Fibroblast of pulmonary artery (primary cell): Measurements from ENCODE around the gene ADAMTS2.

Experiments used
- DNase-seq: peaks from one replicate; pipeline ENCODE4 v3.0.0-alpha.2; 2010; ENCODE audit warnings: low read depth
- H3K4me3 ChIP-seq: replicated peaks from 2 replicates; pipeline ENCODE4 v1.5.1; 2011; ENCODE audit warnings: low read depth, mild to moderate bottlenecking, control low read depth, low read length, moderate library complexity
- TF ChIP-seq, protein P1 (sequence below): IDR thresholded peaks from 2 replicates; pipeline ENCODE4 v1.5.1; 2011; ENCODE audit warnings: mild to moderate bottlenecking, control low read depth, low read length, inconsistent platforms; ENCODE audit errors: missing control alignments

Gene ADAMTS2

DNA sequence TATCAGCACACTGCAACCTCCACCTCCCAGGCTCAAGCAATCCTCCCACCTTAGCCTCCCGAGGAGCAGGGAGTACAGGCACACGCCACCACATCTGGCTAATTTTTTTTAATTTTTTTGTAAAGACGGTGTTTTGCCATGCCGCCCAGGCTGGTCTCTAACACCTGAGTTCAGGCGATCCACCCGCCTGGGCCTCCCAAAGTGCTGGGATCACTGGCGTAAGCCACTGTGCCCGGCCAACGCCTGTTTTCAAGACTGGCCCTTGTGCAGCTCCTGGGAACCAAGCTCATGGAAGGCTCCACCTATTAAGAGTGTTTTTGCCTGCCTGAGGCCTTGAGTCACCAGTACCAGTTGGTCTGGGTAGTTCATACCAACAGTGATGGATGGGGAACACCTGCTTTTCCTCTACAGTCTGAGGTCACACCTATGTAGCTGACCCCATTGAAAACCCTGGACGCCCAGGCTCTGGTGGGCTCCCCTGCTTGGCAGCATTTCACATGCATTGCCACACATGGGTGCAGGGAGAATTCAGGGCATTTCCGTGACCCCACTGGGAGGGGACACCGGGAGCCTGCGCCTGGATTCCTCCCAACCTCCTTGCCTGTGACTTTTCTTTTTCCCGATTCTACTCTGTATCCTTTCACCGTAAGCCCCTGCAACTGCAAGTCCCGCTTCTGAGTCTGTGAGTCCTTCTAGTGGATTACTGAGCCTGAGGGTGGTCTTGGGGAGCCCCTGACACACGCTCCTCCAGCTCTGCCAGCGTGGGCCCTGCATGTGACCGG is 221.6 kb downstream of the ADAMTS2 start:
- no peak overlapping the region for H3K4me3 ChIP-seq
- TF ChIP-seq, protein P1, sequence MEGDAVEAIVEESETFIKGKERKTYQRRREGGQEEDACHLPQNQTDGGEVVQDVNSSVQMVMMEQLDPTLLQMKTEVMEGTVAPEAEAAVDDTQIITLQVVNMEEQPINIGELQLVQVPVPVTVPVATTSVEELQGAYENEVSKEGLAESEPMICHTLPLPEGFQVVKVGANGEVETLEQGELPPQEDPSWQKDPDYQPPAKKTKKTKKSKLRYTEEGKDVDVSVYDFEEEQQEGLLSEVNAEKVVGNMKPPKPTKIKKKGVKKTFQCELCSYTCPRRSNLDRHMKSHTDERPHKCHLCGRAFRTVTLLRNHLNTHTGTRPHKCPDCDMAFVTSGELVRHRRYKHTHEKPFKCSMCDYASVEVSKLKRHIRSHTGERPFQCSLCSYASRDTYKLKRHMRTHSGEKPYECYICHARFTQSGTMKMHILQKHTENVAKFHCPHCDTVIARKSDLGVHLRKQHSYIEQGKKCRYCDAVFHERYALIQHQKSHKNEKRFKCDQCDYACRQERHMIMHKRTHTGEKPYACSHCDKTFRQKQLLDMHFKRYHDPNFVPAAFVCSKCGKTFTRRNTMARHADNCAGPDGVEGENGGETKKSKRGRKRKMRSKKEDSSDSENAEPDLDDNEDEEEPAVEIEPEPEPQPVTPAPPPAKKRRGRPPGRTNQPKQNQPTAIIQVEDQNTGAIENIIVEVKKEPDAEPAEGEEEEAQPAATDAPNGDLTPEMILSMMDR: no peak
- DNase-seq: no peak

DNA sequence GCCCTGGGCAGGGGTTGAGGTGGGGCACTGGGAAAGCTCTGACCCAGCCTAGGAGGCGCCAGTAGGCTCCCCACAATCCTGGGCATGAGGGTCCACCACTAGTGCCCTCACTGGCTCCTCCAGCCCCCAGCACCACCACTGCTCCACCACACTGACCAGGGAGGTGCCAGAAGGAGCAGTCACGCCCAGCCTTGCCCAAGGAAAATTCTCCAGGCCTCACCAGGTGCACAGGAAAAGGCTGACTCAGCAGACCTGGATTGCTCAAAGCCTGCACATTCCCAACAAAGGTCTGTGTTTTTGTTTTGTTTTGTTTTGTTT is 222.2 kb downstream of the ADAMTS2 start:
- DNase-seq: no peak
- TF ChIP-seq, protein P1: no peak
- H3K4me3 ChIP-seq: no peak overlapping the region

DNA sequence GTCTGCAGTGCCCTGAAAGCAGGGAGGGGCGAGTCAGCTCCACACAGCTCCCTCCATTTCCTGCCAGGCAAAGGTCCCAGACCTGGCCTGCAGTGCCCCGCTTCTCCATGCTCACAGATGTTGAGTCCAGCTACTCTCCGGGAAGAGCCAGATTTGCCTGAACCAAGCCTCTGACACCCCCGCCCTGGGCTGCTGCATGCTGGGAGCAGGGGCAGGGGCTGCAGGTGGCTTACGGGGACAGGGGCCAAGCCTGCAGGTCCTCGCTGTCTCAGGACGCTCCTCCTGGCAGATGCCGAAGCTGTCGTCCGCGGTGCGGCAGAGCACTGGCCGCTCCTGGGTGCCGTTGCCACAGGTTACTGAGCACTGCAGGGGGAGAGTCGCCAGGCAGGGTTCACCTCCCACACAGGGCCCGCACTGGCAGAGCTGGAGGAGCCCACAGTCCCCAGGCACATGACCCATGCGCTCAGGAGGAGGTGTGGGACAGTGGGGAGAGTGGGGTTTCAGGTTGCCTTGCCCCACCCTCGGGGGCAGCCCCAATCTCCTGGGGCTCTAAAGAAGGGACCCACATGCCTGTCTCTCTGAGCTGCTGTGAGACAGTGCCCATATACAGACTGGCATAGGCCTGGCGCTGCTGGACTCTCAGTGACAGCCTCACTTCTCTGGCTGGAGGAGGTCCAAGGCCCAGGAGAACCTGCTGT is 222.7 kb downstream of the ADAMTS2 start:
- H3K4me3 ChIP-seq: no peak overlapping the region
- DNase-seq: no peak
- TF ChIP-seq, protein P1: no peak

DNA sequence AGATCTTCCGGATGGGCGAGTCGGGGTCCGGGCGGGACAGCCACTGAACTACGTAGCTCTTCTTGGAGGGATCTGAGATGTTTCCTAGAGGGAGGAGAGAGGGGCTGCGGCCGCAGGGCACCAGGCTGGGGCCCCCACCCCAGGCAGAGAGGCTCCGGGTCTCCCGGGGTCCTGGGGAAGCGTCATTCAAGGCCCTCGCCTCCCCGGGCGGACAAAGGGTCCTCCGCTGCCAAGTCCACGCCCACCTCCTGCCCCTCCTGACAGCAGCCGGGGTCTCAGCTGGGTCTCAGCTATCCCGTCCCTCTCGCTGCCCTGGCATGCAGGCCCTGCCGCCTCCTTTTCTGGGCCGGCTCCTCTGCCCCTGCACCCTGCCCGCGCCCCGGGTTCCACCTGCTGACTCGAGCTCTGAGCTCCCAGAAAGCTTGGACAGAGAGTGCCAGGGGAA is 223.6 kb downstream of the ADAMTS2 start:
- TF ChIP-seq, protein P1: no peak
- no peak overlapping the region for H3K4me3 ChIP-seq
- DNase-seq: no peak

DNA sequence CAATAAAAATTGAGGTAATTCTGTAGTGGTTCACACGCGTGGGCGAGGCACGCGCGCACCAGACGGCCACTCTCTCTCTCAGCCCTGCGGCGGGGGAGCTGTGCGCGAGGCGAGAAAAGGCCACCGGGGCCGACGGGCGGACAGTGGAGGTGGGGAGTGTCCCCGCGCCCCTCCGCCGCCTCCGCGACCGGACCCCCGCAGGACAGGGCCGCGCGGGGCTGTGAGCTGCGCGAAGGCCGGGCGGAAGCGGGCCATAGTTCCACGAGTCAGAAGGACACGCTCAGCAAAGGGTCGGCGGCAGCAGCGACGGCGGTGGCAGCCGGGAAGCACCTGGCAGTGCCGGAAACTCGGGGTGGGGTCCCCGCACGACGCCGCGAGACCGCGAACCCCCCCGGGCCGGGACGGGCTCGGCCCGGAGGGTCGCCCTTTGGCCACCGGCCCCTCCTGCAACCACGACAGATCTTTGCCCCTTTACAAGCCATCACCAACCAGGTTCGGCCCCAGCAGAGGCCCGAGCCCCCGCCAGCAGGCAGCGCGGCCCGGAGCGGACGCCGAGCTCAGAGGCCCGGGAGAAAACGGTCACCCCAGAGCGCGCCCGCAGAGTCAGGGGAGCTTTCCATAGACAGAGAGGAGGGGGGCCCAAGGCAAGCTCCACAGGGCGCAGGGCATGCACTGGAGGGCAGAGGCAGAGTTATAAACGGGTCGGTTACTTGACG is 224.2 kb downstream of the ADAMTS2 start:
- TF ChIP-seq, protein P1: no peak
- no peak for DNase-seq
- no peak overlapping the region for H3K4me3 ChIP-seq

DNA sequence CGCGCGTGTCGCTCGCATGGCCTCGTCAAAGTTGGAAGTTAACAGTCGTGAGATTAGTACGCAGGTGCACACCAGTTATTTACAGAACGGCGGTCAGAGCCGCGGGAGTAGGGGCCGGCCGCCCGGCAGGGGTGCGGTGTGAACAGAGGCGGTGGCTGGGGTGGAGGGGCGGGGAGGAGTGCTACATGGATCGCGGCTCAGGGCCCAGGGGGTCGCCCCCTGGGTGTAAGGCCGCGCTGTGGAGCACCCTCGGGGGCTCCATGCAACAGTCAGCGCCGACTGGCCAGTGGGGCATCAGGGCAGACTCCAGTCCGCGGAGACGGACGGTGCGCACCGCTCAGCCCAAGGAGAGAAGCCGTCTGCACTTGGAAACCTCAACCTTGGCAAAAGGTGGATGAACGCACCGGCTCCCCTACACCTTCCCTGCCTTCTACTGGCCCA is 224.8 kb downstream of the ADAMTS2 start:
- TF ChIP-seq, protein P1: no peak
- no peak for DNase-seq
- H3K4me3 ChIP-seq: no peak overlapping the region
